Ectodermal cell (in vitro differentiated cells): ENCODE measurements around the gene ITCH.

Source experiments
- H3K27ac ChIP-seq: 2 replicates; pipeline ENCODE4 v1.7.0; 2013; ENCODE audit warnings: mild to moderate bottlenecking, low read depth, low read length; ENCODE audit not compliant: insufficient read depth, poor library complexity, severe bottlenecking
- H3K27me3 ChIP-seq: 2 replicates; pipeline ENCODE4 v1.7.0; 2013; ENCODE audit warnings: mild to moderate bottlenecking, low read length; ENCODE audit not compliant: insufficient read depth, control insufficient read depth, poor library complexity, severe bottlenecking
- H3K36me3 ChIP-seq: one replicate; pipeline ENCODE4 v1.7.0; 2013; ENCODE audit warnings: low read length; ENCODE audit not compliant: control insufficient read depth, insufficient read depth
- H3K4me1 ChIP-seq: one replicate; pipeline ENCODE4 v1.7.0; 2013; ENCODE audit warnings: low read length; ENCODE audit not compliant: control insufficient read depth, insufficient read depth
- H3K4me3 ChIP-seq: 2 replicates; pipeline ENCODE4 v1.7.0; 2013; ENCODE audit warnings: low read depth, low read length, control low read depth; ENCODE audit not compliant: insufficient read depth
- H3K9me3 ChIP-seq: 2 replicates; pipeline ENCODE4 v1.7.0; 2013; ENCODE audit warnings: mild to moderate bottlenecking, low read length, moderate library complexity; ENCODE audit not compliant: control insufficient read depth
- WGBS, 2 experiments: methylation state at CpG; one replicate each; pipeline ENCODE4 v1.1.7; 2013; ENCODE audit warnings: missing lambda C conversion rate in 2 of 2; 5-methylcytosine and 5-hydroxymethylcytosine counted together

The ITCH gene

GRCh38 chr20:34525342-34525708 lies 162.3 kb downstream of the ITCH start:
- H3K27ac ChIP-seq: no peak overlapping the region

GRCh38 chr20:34525709-34526416 lies 162.8 kb downstream of the ITCH start:
- H3K27ac ChIP-seq: no peak overlapping the region

More at GRCh38 chr20:34525342-34525708, 162.3 kb downstream of the ITCH start:
- no peak overlapping the region for H3K4me3 ChIP-seq
- H3K4me1 ChIP-seq: no peaks in the 10 kb centered on the region
- no peaks in the 10 kb centered on the region for H3K27me3 ChIP-seq
- H3K9me3 ChIP-seq: no peaks in the 10 kb centered on the region
- H3K36me3 ChIP-seq: peaks cover 24% of the 10 kb centered on the region
- WGBS, 2 experiments: 95% methylated on average over 7 of the region's 7 CpGs

GRCh38 chr20:34526466-34526865 lies 163.4 kb downstream of the ITCH start:
- H3K36me3 ChIP-seq: peaks cover 29% of the 10 kb centered on the region
- no peaks in the 10 kb centered on the region for H3K27me3 ChIP-seq
- no peaks in the 10 kb centered on the region for H3K9me3 ChIP-seq
- H3K27ac ChIP-seq: no peak overlapping the region
- no peaks in the 10 kb centered on the region for H3K4me1 ChIP-seq
- WGBS, 2 experiments: 93 to 95% methylated on average over 4 to 5 of the region's 5 CpGs
- no peak overlapping the region for H3K4me3 ChIP-seq

More at GRCh38 chr20:34525709-34526416, 162.8 kb downstream of the ITCH start:
- H3K4me1 ChIP-seq: no peaks in the 10 kb centered on the region
- H3K27me3 ChIP-seq: no peaks in the 10 kb centered on the region
- WGBS, 2 experiments: 94 to 95% methylated on average over 14 of the region's 14 CpGs
- no peaks in the 10 kb centered on the region for H3K9me3 ChIP-seq
- H3K36me3 ChIP-seq: peaks cover 29% of the 10 kb centered on the region
- no peak overlapping the region for H3K4me3 ChIP-seq

GRCh38 chr20:34527016-34527415 lies 163.9 kb downstream of the ITCH start:
- H3K4me1 ChIP-seq: no peaks in the 10 kb centered on the region
- H3K27me3 ChIP-seq: no peaks in the 10 kb centered on the region
- 98 to 99% methylated on average over 10 of the region's 10 CpGs for WGBS, 2 experiments
- no peak overlapping the region for H3K4me3 ChIP-seq
- H3K9me3 ChIP-seq: no peaks in the 10 kb centered on the region
- H3K27ac ChIP-seq: no peak overlapping the region
- H3K36me3 ChIP-seq: peaks cover 32% of the 10 kb centered on the region

- Histone ChIP-seq H3K27ac (no peak overlapping the region), H3K36me3 (peaks cover 36% of the 10 kb centered on the region), H3K4me3 (no peak overlapping the region), H3K27me3 (no peaks in the 10 kb centered on the region), H3K9me3 (no peaks in the 10 kb centered on the region), H3K4me1 (no peaks in the 10 kb centered on the region)
- WGBS, 2 experiments: 94 to 98% methylated on average over 5 of the region's 5 CpGs
Measured at GRCh38 chr20:34528921-34529297, 165.8 kb downstream of the ITCH start.

- H3K4me3 ChIP-seq: no peak overlapping the region
- no peaks in the 10 kb centered on the region for H3K9me3 ChIP-seq
- no peaks in the 10 kb centered on the region for H3K27me3 ChIP-seq
- no peak overlapping the region for H3K27ac ChIP-seq
- peaks cover 44% of the 10 kb centered on the region for H3K36me3 ChIP-seq
- H3K4me1 ChIP-seq: no peaks in the 10 kb centered on the region
- WGBS, 2 experiments: 92 to 96% methylated on average over 3 of the region's 3 CpGs
Measured at GRCh38 chr20:34529742-34530141, 166.7 kb downstream of the ITCH start.

GRCh38 chr20:34530342-34530741 lies 167.3 kb downstream of the ITCH start:
- Histone ChIP-seq H3K4me3 (no peak overlapping the region), H3K4me1 (no peaks in the 10 kb centered on the region), H3K27ac (no peak overlapping the region), H3K9me3 (no peaks in the 10 kb centered on the region), H3K27me3 (no peaks in the 10 kb centered on the region), H3K36me3 (peaks cover 48% of the 10 kb centered on the region)
- WGBS, 2 experiments: 93 to 94% methylated on average over 5 of the region's 5 CpGs

GRCh38 chr20:34531608-34532265 lies 168.7 kb downstream of the ITCH start:
- H3K27ac ChIP-seq: no peak overlapping the region
- 93 to 96% methylated on average over 8 of the region's 8 CpGs for WGBS, 2 experiments
- H3K36me3 ChIP-seq: peaks cover 50% of the 10 kb centered on the region
- no peaks in the 10 kb centered on the region for H3K9me3 ChIP-seq
- no peak overlapping the region for H3K4me3 ChIP-seq
- H3K4me1 ChIP-seq: no peaks in the 10 kb centered on the region
- no peaks in the 10 kb centered on the region for H3K27me3 ChIP-seq

- WGBS, 2 experiments: 94 to 96% methylated on average over 8 of the region's 8 CpGs
- Histone ChIP-seq H3K4me3 (no peak overlapping the region), H3K9me3 (no peaks in the 10 kb centered on the region), H3K27ac (no peak overlapping the region), H3K27me3 (no peaks in the 10 kb centered on the region), H3K36me3 (peaks cover 50% of the 10 kb centered on the region), H3K4me1 (no peaks in the 10 kb centered on the region)
Measured at GRCh38 chr20:34532320-34532719, 169.2 kb downstream of the ITCH start.

GRCh38 chr20:34532756-34533155 lies 169.7 kb downstream of the ITCH start:
- H3K36me3 ChIP-seq: peaks cover 49% of the 10 kb centered on the region
- no peak overlapping the region for H3K27ac ChIP-seq
- WGBS, 2 experiments: 96% methylated on average over 7 of the region's 7 CpGs
- H3K9me3 ChIP-seq: no peaks in the 10 kb centered on the region
- H3K4me3 ChIP-seq: no peak overlapping the region
- H3K4me1 ChIP-seq: no peaks in the 10 kb centered on the region
- no peaks in the 10 kb centered on the region for H3K27me3 ChIP-seq
